DMS53 (cell line): ENCODE data around the gene GALNT17.

Experiments used
- DNase-seq: peaks from one replicate; lab custom pipeline; 2025; lab: John Stamatoyannopoulos, UW

Gene GALNT17

GRCh38 chr7:71506822-71507221, 374.9 kb downstream of the GALNT17 start:
- DNase-seq, result no peak

- DNase-seq, result no peak
Measured at GRCh38 chr7:71507680-71508602, 376.0 kb downstream of the GALNT17 start.

GRCh38 chr7:71509381-71509780, 377.4 kb downstream of the GALNT17 start:
- DNase-seq, result no peak

GRCh38 chr7:71511361-71511807, 379.4 kb downstream of the GALNT17 start:
- no peak for DNase-seq

GRCh38 chr7:71517940-71518699, 386.2 kb downstream of the GALNT17 start:
- DNase-seq, result no peak

GRCh38 chr7:71518880-71519279, 386.9 kb downstream of the GALNT17 start:
- DNase-seq, result no peak

- no peak for DNase-seq
Measured at GRCh38 chr7:71521506-71521905, 389.6 kb downstream of the GALNT17 start.

- no peak for DNase-seq
Measured at GRCh38 chr7:71526106-71526505, 394.2 kb downstream of the GALNT17 start.

- DNase-seq, result no peak
Measured at GRCh38 chr7:71527213-71527612, 395.3 kb downstream of the GALNT17 start.

GRCh38 chr7:71535616-71536015, 403.7 kb downstream of the GALNT17 start:
- no peak for DNase-seq

- no peak for DNase-seq
Measured at GRCh38 chr7:71538210-71538609, 406.3 kb downstream of the GALNT17 start.

- DNase-seq, result no peak
Measured at GRCh38 chr7:71539615-71540014, 407.7 kb downstream of the GALNT17 start.

GRCh38 chr7:71541707-71542353, 409.9 kb downstream of the GALNT17 start:
- DNase-seq, result no peak

GRCh38 chr7:71543396-71543795, 411.5 kb downstream of the GALNT17 start:
- no peak for DNase-seq

GRCh38 chr7:71544816-71545215, 412.9 kb downstream of the GALNT17 start:
- DNase-seq, result no peak

- no peak for DNase-seq
Measured at GRCh38 chr7:71547426-71547825, 415.5 kb downstream of the GALNT17 start.

GRCh38 chr7:71548746-71549145, 416.8 kb downstream of the GALNT17 start:
- DNase-seq, result no peak

- DNase-seq, result no peak
Measured at GRCh38 chr7:71553306-71553705, 421.4 kb downstream of the GALNT17 start.

- DNase-seq, result no peak
Measured at GRCh38 chr7:71555758-71556157, 423.8 kb downstream of the GALNT17 start.

- DNase-seq, result no peak
Measured at GRCh38 chr7:71558806-71559613, 427.1 kb downstream of the GALNT17 start.

- no peak for DNase-seq
Measured at GRCh38 chr7:71560354-71560995, 428.5 kb downstream of the GALNT17 start.
